Uterus (tissue), 2 donors: ENCODE measurements around the gene RNASET2.

Source experiments
- CTCF ChIP-seq, 4 experiments: fragments of 200-600 bp in 2 of 4; fragments of 450-650 bp in 2 of 4; sonication (generic) in 2 of 4; IDR thresholded peaks; one replicate each; pipeline ENCODE4 v1.5.1; 2016 to 2019; ENCODE audit warnings: antibody characterized with exemption in 4 of 4, mild to moderate bottlenecking in 2 of 4, moderate library complexity in 1 of 4
- POLR2A ChIP-seq, 2 donors: fragments of 450-650 bp; IDR thresholded peaks; one replicate each; pipeline ENCODE4 v1.6.1; 2016; ENCODE audit warnings: antibody characterized with exemption in 2 of 2, mild to moderate bottlenecking in 1 of 2, moderate library complexity in 1 of 2

GRCh38 chr6:166946125-166946524 is 10.2 kb downstream of the RNASET2 start:
- TF ChIP-seq CTCF (IDR thresholded peaks at IDR 0.05): no peak
- no peak for TF ChIP-seq POLR2A (IDR thresholded peaks at IDR 0.05)
